T-cell (primary cell): ENCODE data around the gene KIF16B. TPM values are rescaled to one million over a fixed set of nuclear protein-coding genes. Genes with fewer than 3 reads are reported as not detected.

Experiments
- ATAC-seq, 4 experiments: fragments of 200-7000 bp in 3 of 4; fragments of 150-1000 bp in 1 of 4; cut with Tn5 transposase; replicated peaks in 1 of 4; 1 replicate in 3 of 4; 2 replicates in 1 of 4; pipeline ENCODE4 v1.10.0; 2021; ENCODE audit warnings: moderate library complexity in 3 of 4, mild to moderate bottlenecking in 2 of 4, moderate number of reproducible peaks in 1 of 4
- CTCF ChIA-PET, 2 donors: fragments of 300-600 bp; sonication (Branson Sonifier 250); formaldehyde crosslinking; loops; one replicate each; lab custom pipeline; 2022; ENCODE audit warnings: antibody characterized with exemption in 2 of 2; lab: Charles Lee
- POLR2A ChIA-PET, 2 donors: fragments of 300-600 bp; sonication (Branson Sonifier 250); formaldehyde crosslinking; loops; one replicate each; lab custom pipeline; 2022; ENCODE audit warnings: antibody characterized with exemption in 2 of 2; lab: Charles Lee
- DNase-seq, 35 experiments: peaks; one replicate each; pipeline versions ENCODE4 v3.0.0 to v3.0.0-alpha.2; 2013 to 2023
- H3K27ac ChIP-seq: one replicate; pipeline ENCODE4 v1.5.1; 2013; ENCODE audit warnings: low read length
- H3K27me3 ChIP-seq, 2 experiments: replicated peaks in 1 of 2; 1 replicate in 1 of 2; 2 replicates in 1 of 2; pipeline versions ENCODE4 v1.6.1 to v1.7.0; 2013; ENCODE audit warnings: low read length in 1 of 2, mixed read lengths in 1 of 2; ENCODE audit not compliant: control insufficient read depth in 2 of 2, insufficient read depth in 2 of 2; ENCODE audit errors: extremely low read depth in 1 of 2
- H3K36me3 ChIP-seq, 2 donors: 1 replicate in 1 of 2; 2 replicates in 1 of 2; pipeline versions ENCODE4 v1.6.1 to v1.7.0; 2013; ENCODE audit warnings: low read length in 1 of 2; ENCODE audit not compliant: control insufficient read depth in 2 of 2, insufficient read depth in 1 of 2; ENCODE audit errors: extremely low read depth in 1 of 2
- H3K4me1 ChIP-seq, 2 experiments: 1 replicate in 1 of 2; 2 replicates in 1 of 2; pipeline versions ENCODE4 v1.6.1 to v1.7.0; 2013; ENCODE audit warnings: low read length in 2 of 2, mixed read lengths in 1 of 2; ENCODE audit not compliant: insufficient read depth in 2 of 2, control insufficient read depth in 1 of 2; ENCODE audit errors: extremely low read depth in 1 of 2
- H3K4me3 ChIP-seq, 2 donors: 1 replicate in 1 of 2; 2 replicates in 1 of 2; pipeline versions ENCODE4 v1.5.1 to v1.7.0; 2013; ENCODE audit warnings: mild to moderate bottlenecking in 2 of 2, low read length in 1 of 2, moderate library complexity in 1 of 2; ENCODE audit not compliant: control insufficient read depth in 1 of 2; ENCODE audit errors: extremely low read depth in 1 of 2
- H3K9me3 ChIP-seq: 2 replicates; pipeline ENCODE4 v1.7.0; 2013
- H3K27ac Mint-ChIP-seq, 2 donors: one replicate each; pipeline ENCODE4 v1.8.0; 2020 to 2021; ENCODE audit warnings: mild to moderate bottlenecking in 2 of 2, mixed read lengths in 2 of 2
- H3K27me3 Mint-ChIP-seq, 2 donors: one replicate each; pipeline ENCODE4 v1.8.0; 2021 to 2022; ENCODE audit warnings: mixed read lengths in 2 of 2
- H3K36me3 Mint-ChIP-seq: one replicate; pipeline ENCODE4 v1.8.0; 2021; ENCODE audit warnings: mixed read lengths
- H3K4me1 Mint-ChIP-seq, 3 donors: one replicate each; pipeline ENCODE4 v1.8.0; 2020 to 2022; ENCODE audit warnings: mixed read lengths in 3 of 3, mild to moderate bottlenecking in 1 of 3
- H3K4me3 Mint-ChIP-seq, 3 donors: one replicate each; pipeline ENCODE4 v1.8.0; 2020 to 2022; ENCODE audit warnings: mild to moderate bottlenecking in 3 of 3, mixed read lengths in 3 of 3, moderate library complexity in 3 of 3
- H3K9me3 Mint-ChIP-seq, 3 donors: one replicate each; pipeline ENCODE4 v1.8.0; 2020 to 2022; ENCODE audit warnings: mixed read lengths in 3 of 3
- WGBS: methylation state at CpG from one replicate; pipeline ENCODE4 v1.1.5; 2013; ENCODE audit warnings: missing lambda C conversion rate; ENCODE audit not compliant: insufficient coverage; 5-methylcytosine and 5-hydroxymethylcytosine counted together
- total RNA-seq, 35 experiments: library from RNA in 6 of 35; stranded (reverse) in 6 of 35; fragments of 120-200 nt in 1 of 35; gene quantifications; one replicate each; pipeline versions ENCODE4 v1.2.1 to v1.2.4 and lab custom pipeline; 2013 to 2026

The KIF16B gene
- total RNA-seq, 5 donors from 2014 or later (not counting 1 experiment from before 2014, with no cell fraction given), result 6.8 to 10.2 (median 8.7) TPM

- ChIA-PET POLR2A (no interaction called here), CTCF (no interaction called here)
- Histone ChIP-seq H3K27me3 (no peaks in the 10 kb centered on the region), H3K36me3 (peaks cover 2 to 11% of the 10 kb centered on the region in 2 donors), H3K9me3 (no peaks in the 10 kb centered on the region), H3K27ac (no peak overlapping the region), H3K4me1 (no peaks in the 10 kb centered on the region), H3K4me3 (no peak overlapping the region)
- Mint-ChIP-seq H3K4me3 (no peak overlapping the region), H3K9me3 (no peaks in the 10 kb centered on the region), H3K27me3 (no peaks in the 10 kb centered on the region), H3K4me1 (peaks cover 0 to 27% (median 0%) of the 10 kb centered on the region in 3 donors), H3K36me3 (peaks cover 45% of the 10 kb centered on the region), H3K27ac (no peak overlapping the region)
- DNase-seq (no peak), ATAC-seq (no peak)
- WGBS, result 100% methylated on average over 2 of the region's 3 CpGs
Observed at GRCh38 chr20:16500197-16500596, 73.1 kb downstream of the KIF16B start.

DNA sequence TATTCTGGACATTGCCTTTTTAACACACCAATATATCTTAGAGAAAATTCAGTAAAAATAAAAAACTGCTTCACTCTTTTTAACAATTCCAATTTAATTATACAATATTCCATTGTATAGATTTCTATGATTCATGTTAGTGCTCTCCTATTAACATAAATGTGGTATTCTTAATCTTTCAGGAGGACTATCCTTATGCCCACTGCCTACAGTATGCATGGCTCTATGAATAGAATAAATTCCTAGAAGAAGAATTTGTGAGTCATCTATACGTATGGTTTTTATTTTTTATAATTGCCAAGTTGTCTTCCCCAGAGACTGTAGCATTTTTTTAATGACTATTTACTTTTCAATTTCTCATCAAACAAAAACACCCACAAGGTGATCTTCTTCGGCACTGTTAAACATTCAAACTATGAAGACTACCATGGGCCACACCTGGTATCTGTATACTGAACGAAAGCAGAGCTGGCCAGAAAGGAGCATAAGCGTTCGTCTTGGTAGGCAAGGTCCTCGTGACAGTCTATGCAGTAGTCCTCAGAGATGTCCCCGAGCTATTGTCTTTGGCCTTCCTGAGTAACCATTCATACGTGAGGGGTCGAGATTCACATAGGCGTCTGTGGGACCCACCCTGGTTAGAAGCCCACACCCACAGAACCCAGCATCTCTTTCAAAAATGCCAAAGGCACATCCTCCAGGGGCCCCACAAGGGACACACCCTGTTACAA is 74.6 kb downstream of the KIF16B start:
- WGBS, result 84% methylated on average over 9 of the region's 10 CpGs
- no peaks in the 10 kb centered on the region for H3K9me3 ChIP-seq
- no peak overlapping the region for H3K4me3 ChIP-seq
- POLR2A ChIA-PET, result no interaction called here
- H3K27me3 ChIP-seq, result no peaks in the 10 kb centered on the region
- Mint-ChIP-seq H3K27ac (no peak overlapping the region), H3K36me3 (peaks cover 44% of the 10 kb centered on the region), H3K4me1 (peaks cover 0 to 27% (median 0%) of the 10 kb centered on the region in 3 donors), H3K9me3 (no peaks in the 10 kb centered on the region), H3K27me3 (no peaks in the 10 kb centered on the region), H3K4me3 (no peak overlapping the region)
- no peak overlapping the region for H3K27ac ChIP-seq
- no peaks in the 10 kb centered on the region for H3K4me1 ChIP-seq
- CTCF ChIA-PET, result no interaction called here
- peaks cover 0 to 7% of the 10 kb centered on the region in 2 donors for H3K36me3 ChIP-seq
- no peak for ATAC-seq
- no peak for DNase-seq

DNA sequence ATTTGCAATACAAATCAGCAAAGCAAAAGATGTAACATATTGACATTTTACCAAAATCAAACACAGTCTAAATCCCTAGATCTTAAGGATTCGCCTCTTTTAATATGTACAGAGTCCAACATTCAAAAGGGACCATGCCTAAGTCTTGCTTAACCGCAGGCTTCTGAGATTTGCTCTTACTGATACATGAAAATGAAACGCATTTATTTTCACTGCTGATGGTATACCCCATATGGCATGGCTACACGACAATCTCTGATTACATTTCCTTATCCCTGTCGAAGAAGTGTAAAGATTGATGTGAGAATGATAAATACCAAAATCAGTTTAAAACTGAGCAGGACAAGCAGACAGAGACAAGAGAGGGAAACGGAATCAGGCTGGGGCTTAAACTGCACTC is 75.4 kb downstream of the KIF16B start:
- Histone ChIP-seq H3K4me3 (no peak overlapping the region), H3K27me3 (no peaks in the 10 kb centered on the region), H3K9me3 (no peaks in the 10 kb centered on the region), H3K36me3 (peaks cover 0 to 7% of the 10 kb centered on the region in 2 donors), H3K4me1 (no peaks in the 10 kb centered on the region), H3K27ac (no peak overlapping the region)
- no peak for DNase-seq
- 94% methylated on average over 2 of the region's 6 CpGs for WGBS
- ChIA-PET CTCF (no interaction called here), POLR2A (no interaction called here)
- H3K9me3 Mint-ChIP-seq, result no peaks in the 10 kb centered on the region
- no peak overlapping the region for H3K4me3 Mint-ChIP-seq
- no peak overlapping the region for H3K27ac Mint-ChIP-seq
- no peaks in the 10 kb centered on the region for H3K27me3 Mint-ChIP-seq
- H3K36me3 Mint-ChIP-seq, result peaks cover 44% of the 10 kb centered on the region
- no peak for ATAC-seq
- peaks cover 0 to 27% (median 0%) of the 10 kb centered on the region in 3 donors for H3K4me1 Mint-ChIP-seq

GRCh38 chr20:16493486-16493885 is 79.8 kb downstream of the KIF16B start:
- POLR2A ChIA-PET, result no interaction called here
- Histone ChIP-seq H3K36me3 (peaks cover 0 to 4% of the 10 kb centered on the region in 2 donors), H3K9me3 (no peaks in the 10 kb centered on the region), H3K27me3 (no peaks in the 10 kb centered on the region), H3K27ac (no peak overlapping the region), H3K4me1 (no peaks in the 10 kb centered on the region), H3K4me3 (no peak overlapping the region)
- Mint-ChIP-seq H3K36me3 (peaks cover 39% of the 10 kb centered on the region), H3K27ac (no peak overlapping the region), H3K4me3 (no peak overlapping the region), H3K9me3 (no peaks in the 10 kb centered on the region), H3K4me1 (peaks cover 0 to 2% (median 0%) of the 10 kb centered on the region in 3 donors), H3K27me3 (no peaks in the 10 kb centered on the region)
- CTCF ChIA-PET, result no interaction called here
- no peak for ATAC-seq
- no peak for DNase-seq
- WGBS, result no CpG with 5 or more reads among the region's 1 CpG

DNA sequence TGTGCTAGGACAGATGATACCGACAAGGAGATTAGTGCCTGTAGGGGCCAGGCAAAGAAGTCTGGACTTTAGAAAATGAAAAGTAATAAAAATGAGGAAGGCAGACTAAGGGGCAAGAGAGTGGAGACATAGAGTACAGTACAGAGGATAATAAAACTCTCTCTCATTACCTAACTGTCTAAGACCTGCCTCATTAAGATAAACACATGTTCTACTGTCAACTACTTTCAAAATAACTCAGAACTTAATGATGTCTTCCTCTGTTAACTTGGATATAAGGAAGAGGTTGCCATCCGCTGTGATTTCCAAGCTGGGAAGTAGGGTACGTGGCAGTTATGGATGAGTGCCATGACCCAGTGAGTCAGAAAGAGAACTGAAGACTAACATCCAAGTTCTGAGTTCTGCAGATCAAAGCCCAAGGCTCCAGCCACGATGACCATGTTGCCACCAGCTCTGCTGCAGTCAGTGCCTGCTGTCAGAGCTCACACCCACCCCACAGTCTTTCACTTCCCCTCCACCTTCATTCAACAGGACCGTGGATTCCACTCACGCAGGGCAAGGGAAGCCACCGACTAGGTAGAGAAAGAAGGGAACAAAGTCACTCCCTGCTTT is 81.8 kb downstream of the KIF16B start:
- Histone ChIP-seq H3K27me3 (no peaks in the 10 kb centered on the region), H3K9me3 (no peaks in the 10 kb centered on the region), H3K36me3 (no peaks in the 10 kb centered on the region), H3K27ac (no peak overlapping the region), H3K4me1 (no peaks in the 10 kb centered on the region), H3K4me3 (no peak overlapping the region)
- H3K36me3 Mint-ChIP-seq, result peaks cover 38% of the 10 kb centered on the region
- H3K4me3 Mint-ChIP-seq, result no peak overlapping the region
- POLR2A ChIA-PET, result no interaction called here
- no peak overlapping the region for H3K27ac Mint-ChIP-seq
- peaks cover 0 to 2% (median 0%) of the 10 kb centered on the region in 3 donors for H3K4me1 Mint-ChIP-seq
- no peak for ATAC-seq
- no peak for DNase-seq
- H3K9me3 Mint-ChIP-seq, result no peaks in the 10 kb centered on the region
- H3K27me3 Mint-ChIP-seq, result no peaks in the 10 kb centered on the region
- CTCF ChIA-PET, result no interaction called here
- WGBS, result 10% methylated on average over 2 of the region's 7 CpGs

GRCh38 chr20:16490696-16491095 is 82.6 kb downstream of the KIF16B start:
- Histone ChIP-seq H3K27ac (no peak overlapping the region), H3K27me3 (no peaks in the 10 kb centered on the region), H3K4me3 (no peak overlapping the region), H3K4me1 (no peaks in the 10 kb centered on the region), H3K36me3 (no peaks in the 10 kb centered on the region), H3K9me3 (no peaks in the 10 kb centered on the region)
- H3K36me3 Mint-ChIP-seq, result peaks cover 38% of the 10 kb centered on the region
- no peak overlapping the region for H3K4me3 Mint-ChIP-seq
- H3K9me3 Mint-ChIP-seq, result no peaks in the 10 kb centered on the region
- CTCF ChIA-PET, result no interaction called here
- DNase-seq, result no peak
- peaks cover 0 to 2% (median 0%) of the 10 kb centered on the region in 3 donors for H3K4me1 Mint-ChIP-seq
- H3K27me3 Mint-ChIP-seq, result no peaks in the 10 kb centered on the region
- POLR2A ChIA-PET, result no interaction called here
- H3K27ac Mint-ChIP-seq, result no peak overlapping the region
- no CpG with 5 or more reads among the region's 3 CpGs for WGBS
- no peak for ATAC-seq
